HepG2 (cell line): ENCODE data around the gene UAP1L1. TPM values are rescaled to one million over a fixed set of nuclear protein-coding genes. Genes with fewer than 3 reads are reported as not detected.

Experiments used
- BCL3 ChIP-seq: sonication (generic); formaldehyde crosslinking; IDR thresholded peaks from 2 replicates; pipeline ENCODE4 v1.5.1; 2020; ENCODE audit warnings: mild to moderate bottlenecking, missing genetic modification reagents, moderate library complexity
- CREB1 ChIP-seq, 2 experiments: fragments of 450-650 bp in 1 of 2; IDR thresholded peaks; 2 replicates each; pipeline ENCODE4 v1.6.1; 2016 to 2017; ENCODE audit warnings: control low read depth in 1 of 2, mild to moderate bottlenecking in 1 of 2, missing compliant biosample characterization in 1 of 2, missing genetic modification characterization in 1 of 2
- DRAP1 ChIP-seq: IDR thresholded peaks from 2 replicates; pipeline ENCODE4 v1.6.1; 2016; ENCODE audit warnings: missing genetic modification reagents, missing compliant biosample characterization
- GABPA ChIP-seq, 2 experiments: IDR thresholded peaks; 2 replicates each; pipeline ENCODE4 v1.6.1; 2011 to 2016; ENCODE audit warnings: low read depth in 2 of 2, low read length in 1 of 2, missing biosample characterization in 1 of 2, missing genetic modification characterization in 1 of 2
- KAT7 ChIP-seq: IDR thresholded peaks from 2 replicates; pipeline ENCODE4 v1.6.1; 2018; ENCODE audit warnings: borderline replicate concordance, missing compliant biosample characterization
- MBD4 ChIP-seq: IDR thresholded peaks from 2 replicates; pipeline ENCODE4 v1.6.1; 2012; ENCODE audit warnings: low read length, inconsistent platforms, borderline replicate concordance
- MLLT10 ChIP-seq: sonication (generic); formaldehyde crosslinking; IDR thresholded peaks from 2 replicates; pipeline ENCODE4 v1.4.0; 2020; ENCODE audit warnings: missing genetic modification reagents
- MYC ChIP-seq: sonication (generic); formaldehyde crosslinking; IDR thresholded peaks from 2 replicates; pipeline ENCODE4 v1.9.0; 2021; ENCODE audit warnings: missing genetic modification reagents, borderline replicate concordance
- NR2F6 ChIP-seq, 2 experiments: IDR thresholded peaks; 2 replicates each; pipeline ENCODE4 v1.6.1; 2016; ENCODE audit warnings: antibody characterized with exemption in 1 of 2, mild to moderate bottlenecking in 1 of 2
- PRPF4 ChIP-seq: fragments of 200-400 bp; formaldehyde crosslinking; IDR thresholded peaks from 2 replicates; pipeline ENCODE4 v1.6.1; 2016; ENCODE audit warnings: low read length, low read depth; ENCODE audit not compliant: poor library complexity, severe bottlenecking
- RBM39 ChIP-seq: fragments of 200-400 bp; formaldehyde crosslinking; IDR thresholded peaks from one replicate; pipeline ENCODE4 v1.6.1; 2018; ENCODE audit warnings: antibody characterized with exemption, mild to moderate bottlenecking, low read depth, low read length; ENCODE audit not compliant: poor library complexity, severe bottlenecking
- UBTF ChIP-seq: sonication (generic); formaldehyde crosslinking; IDR thresholded peaks from 2 replicates; pipeline ENCODE4 v1.4.0; 2020; ENCODE audit warnings: mild to moderate bottlenecking, missing genetic modification reagents
- ZKSCAN1 ChIP-seq: fragments of 150-350 bp; IDR thresholded peaks from 2 replicates; pipeline ENCODE4 v1.6.1; 2014; ENCODE audit warnings: low read length
- ZNF235 ChIP-seq: sonication (generic); formaldehyde crosslinking; IDR thresholded peaks from 2 replicates; pipeline ENCODE4 v1.8.1; 2023; ENCODE audit warnings: mild to moderate bottlenecking, missing genetic modification reagents, borderline replicate concordance
- ZNF256 ChIP-seq: sonication (generic); formaldehyde crosslinking; conservative IDR thresholded peaks from 2 replicates; pipeline ENCODE4 v1.4.0; 2020; ENCODE audit warnings: missing genetic modification reagents
- ZNF276 ChIP-seq: sonication (generic); formaldehyde crosslinking; IDR thresholded peaks from 2 replicates; pipeline ENCODE4 v1.4.0; 2020; ENCODE audit warnings: mild to moderate bottlenecking, low read depth, missing genetic modification reagents
- ZNF530 ChIP-seq: sonication (generic); formaldehyde crosslinking; IDR thresholded peaks from 2 replicates; pipeline ENCODE4 v1.5.0; 2020; ENCODE audit warnings: low read depth, mild to moderate bottlenecking, missing genetic modification reagents
- ZNF570 ChIP-seq: sonication (generic); formaldehyde crosslinking; IDR thresholded peaks from 2 replicates; pipeline ENCODE4 v1.4.0; 2020; ENCODE audit warnings: mild to moderate bottlenecking, missing genetic modification reagents, borderline replicate concordance
- ZNF746 ChIP-seq: sonication (generic); formaldehyde crosslinking; IDR thresholded peaks from 2 replicates; pipeline ENCODE4 v1.8.0; 2022; ENCODE audit warnings: mild to moderate bottlenecking, missing genetic modification reagents
- ZNF768 ChIP-seq: sonication (generic); formaldehyde crosslinking; IDR thresholded peaks from 2 replicates; pipeline ENCODE4 v1.4.0; 2020; ENCODE audit warnings: missing genetic modification reagents
- ZNF800 ChIP-seq: sonication (generic); formaldehyde crosslinking; IDR thresholded peaks from 2 replicates; pipeline ENCODE4 v1.4.0; 2020; ENCODE audit warnings: missing genetic modification reagents
- polyA plus RNA-seq, 8 experiments: library from polyadenylated mRNA; depleted of rRNA in 3 of 8; stranded (reverse) in 7 of 8; unstranded in 1 of 8; fragments of >200 nt; fragmentation: Illumina TruSeq in 4 of 8; extraction: Trizol in 4 of 8; gene quantifications; 2 replicates each; pipeline versions ENCODE4 v1.2.1 to v1.2.3, GENCODE V29; 2011 to 2016; ENCODE audit warnings: low read depth in 4 of 8, missing spikeins in 1 of 8, mixed read lengths in 1 of 8; ENCODE audit not compliant: insufficient read depth in 1 of 8
- total RNA-seq, 5 experiments: library from RNA; depleted of rRNA; stranded (reverse); fragments of >200 nt; fragmentation: Illumina TruSeq; extraction: Trizol; gene quantifications; 2 replicates each; pipeline ENCODE4 v1.2.3, GENCODE V29; 2016; ENCODE audit warnings: low read depth in 1 of 5

The UAP1L1 gene
- total and polyA plus RNA-seq, 2 of the 13 experiments (the other 11 are each of a cell fraction or from before 2014, with no cell fraction given) = 5.4 to 6.4 TPM

- TF ChIP-seq ZNF235 (CRISPR knock-in tag) (no peak), KAT7 (CRISPR knock-in tag) (no peak), GABPA (IDR thresholded peaks at IDR 0.05; ENCODE audit: low read depth, low read length) (no peak), GABPA (CRISPR knock-in tag; IDR thresholded peaks at IDR 0.05; ENCODE audit: low read depth) (no peak), RBM39 (no peak), NR2F6 (IDR thresholded peaks at IDR 0.05) (no peak), NR2F6 (CRISPR knock-in tag; IDR thresholded peaks at IDR 0.05) (peak; percentile 48), CREB1 (IDR thresholded peaks at IDR 0.05) (no peak), CREB1 (CRISPR knock-in tag; IDR thresholded peaks at IDR 0.05) (no peak), ZNF530 (CRISPR knock-in tag) (no peak), MLLT10 (CRISPR knock-in tag) (no peak), ZNF276 (CRISPR knock-in tag) (no peak), ZNF768 (CRISPR knock-in tag) (no peak), ZNF256 (CRISPR knock-in tag) (no peak), MYC (CRISPR knock-in tag) (peak; percentile 39; the same call in 1 of the 2 replicates), ZNF746 (no peak), UBTF (CRISPR knock-in tag) (no peak), PRPF4 (no peak), DRAP1 (CRISPR knock-in tag) (0 out of 2 replicates have a peak, but pooled peaks have one; percentile 20), ZKSCAN1 (no peak), MBD4 (no peak), BCL3 (CRISPR knock-in tag) (no peak), ZNF570 (no peak), ZNF800 (CRISPR knock-in tag) (0 out of 2 replicates have a peak, but pooled peaks have one; percentile 6)
Observed at GRCh38 chr9:137116027-137116507, 38.8 kb downstream of the UAP1L1 start (continued).
